Stimulated activated CD4-positive, alpha-beta T cell treated with anti-CD3 and anti-CD28 coated beads, Interleukin-1b, Interleukin-23, amount 100 ng/mL, for 24 hours (primary cell): ENCODE results near the gene MARVELD3.
"Not testable (repeated sequence)": the region's sequence is repeated elsewhere in the genome, so short reads cannot be mapped to it uniquely, and the experiment has no call there.

Experiments used
- DNase-seq, 4 experiments: peaks; one replicate each; pipeline ENCODE4 v3.0.0-alpha.2; 2020; ENCODE audit warnings: low read depth in 4 of 4, low spot score in 1 of 4

MARVELD3 gene

DNA sequence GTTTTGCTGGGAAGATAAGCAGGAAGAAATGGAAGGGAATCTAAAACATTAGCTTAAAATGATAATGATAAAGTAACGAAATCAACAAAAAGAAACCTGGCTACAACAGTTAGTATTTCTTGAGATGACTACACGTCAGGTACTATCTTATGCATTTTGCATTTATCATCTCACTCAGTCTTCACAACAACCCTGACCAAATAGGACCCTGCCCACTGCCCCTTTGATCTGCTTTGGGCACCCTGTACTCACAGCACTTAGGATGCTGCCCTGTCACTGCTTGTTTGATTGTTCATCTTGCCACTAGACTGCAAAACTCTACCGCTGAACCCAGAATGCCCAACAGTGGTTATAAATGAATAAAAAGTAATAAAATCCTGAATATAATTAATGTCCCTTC, 45.2 kb downstream of the MARVELD3 start:
- no peak for DNase-seq

DNA sequence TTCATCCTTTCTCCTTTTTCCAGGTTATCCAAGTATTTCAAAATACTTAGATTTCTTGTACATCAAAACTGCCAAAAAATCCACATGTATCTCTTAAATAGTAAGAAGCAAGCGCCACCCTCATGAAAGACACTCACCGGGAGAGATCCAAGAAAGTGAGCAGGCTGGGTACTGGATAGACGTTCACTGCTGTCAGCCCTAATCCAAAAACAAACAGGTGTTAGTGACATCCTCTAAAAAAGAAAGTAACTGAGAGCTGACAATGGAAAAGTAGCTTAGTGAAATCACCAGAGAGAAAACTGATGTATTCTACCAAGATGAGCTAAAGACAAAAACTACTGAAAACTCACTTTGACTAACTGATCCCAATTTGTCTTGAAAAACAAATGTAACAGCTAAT, 46.1 kb downstream of the MARVELD3 start:
- DNase-seq: no peak

DNA sequence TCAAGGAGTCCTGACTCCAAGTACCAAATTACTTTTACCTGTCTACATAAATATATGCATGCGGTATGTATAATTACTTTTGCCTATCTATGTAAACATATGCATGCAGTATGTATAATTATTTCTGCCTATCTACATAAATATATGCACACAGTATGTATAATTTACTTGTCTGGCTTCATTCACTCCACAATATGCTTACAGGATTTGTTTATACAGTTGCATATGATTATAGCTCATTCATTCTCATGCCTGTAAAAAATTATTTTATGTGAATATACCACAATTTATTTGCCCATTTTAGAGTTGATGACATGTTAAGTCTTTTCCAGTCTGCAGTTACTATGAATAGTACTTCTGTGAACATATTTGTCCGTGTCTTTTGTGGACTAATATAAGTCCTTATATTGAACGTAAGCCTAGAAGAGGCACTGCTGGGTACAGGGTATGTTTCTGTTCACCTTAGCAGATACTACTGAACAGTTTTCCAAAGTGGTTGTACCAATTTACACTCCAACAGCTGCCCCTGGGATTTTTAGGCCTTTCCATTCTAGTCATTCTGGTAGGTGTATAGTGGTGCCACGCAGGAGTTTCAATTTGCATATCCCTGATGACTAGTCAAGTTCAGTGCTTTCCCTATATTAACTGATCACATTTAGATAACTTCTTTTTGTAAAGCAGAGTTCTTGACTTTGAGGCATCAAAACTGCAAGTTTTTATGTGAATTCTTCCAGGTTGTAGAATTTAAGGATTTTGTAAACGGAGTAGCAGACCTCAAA, 47.0 kb downstream of the MARVELD3 start:
- DNase-seq: no peak

DNA sequence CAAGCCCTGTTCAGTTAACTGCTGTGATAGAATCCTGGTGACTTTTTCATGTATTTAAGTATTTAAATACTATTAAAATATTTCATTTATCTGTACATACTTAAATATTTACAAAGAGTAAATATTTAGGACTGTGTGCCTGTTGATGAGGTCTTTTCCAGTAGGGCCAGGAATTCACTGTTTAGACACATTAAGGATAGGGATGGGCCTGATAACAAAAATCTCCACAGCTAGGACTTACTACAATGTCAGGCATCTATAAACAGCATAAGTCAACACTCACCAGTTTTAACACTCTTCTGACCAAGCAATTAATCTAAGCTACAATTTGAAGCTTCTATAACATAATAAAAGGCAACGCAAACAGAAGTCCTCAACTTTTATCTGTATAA, 47.6 kb downstream of the MARVELD3 start:
- no peak for DNase-seq

DNA sequence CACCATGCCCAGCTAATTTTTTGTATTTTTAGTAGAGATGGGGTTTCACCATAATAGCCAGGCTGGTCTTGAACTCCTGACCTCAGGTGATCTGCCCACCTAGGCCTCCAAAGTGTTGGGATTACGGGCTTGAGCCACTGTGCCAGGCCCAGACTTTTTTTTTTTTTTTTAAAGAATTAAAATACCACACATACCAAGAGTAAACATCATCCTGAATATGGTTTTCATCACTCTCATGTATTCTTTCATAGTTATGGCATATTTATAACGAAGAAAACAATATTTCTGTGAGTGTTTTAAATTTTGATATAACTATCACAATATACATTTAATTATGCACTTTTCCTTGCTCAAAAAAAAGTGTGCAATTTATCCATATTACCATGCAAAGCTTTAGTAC, 48.2 kb downstream of the MARVELD3 start:
- DNase-seq: no peak

DNA sequence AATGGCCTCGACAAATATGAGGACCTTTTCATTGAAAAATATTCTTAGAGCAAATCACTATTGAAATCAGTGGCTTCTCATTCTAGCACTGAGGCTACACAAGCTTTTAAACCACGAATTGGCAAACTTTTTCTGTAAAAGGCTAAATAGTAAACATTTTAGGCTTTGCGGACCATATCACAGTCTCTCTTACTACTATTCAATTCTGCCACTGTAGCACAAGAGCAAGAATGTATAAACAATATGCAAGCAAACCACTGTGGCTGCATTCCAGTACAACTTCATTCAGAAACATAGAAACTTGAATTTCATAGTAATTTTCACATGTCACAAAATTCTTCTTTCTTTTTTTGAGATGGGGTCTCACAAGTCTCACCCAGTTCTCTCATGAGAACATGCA, 49.4 kb downstream of the MARVELD3 start:
- DNase-seq: no peak

DNA sequence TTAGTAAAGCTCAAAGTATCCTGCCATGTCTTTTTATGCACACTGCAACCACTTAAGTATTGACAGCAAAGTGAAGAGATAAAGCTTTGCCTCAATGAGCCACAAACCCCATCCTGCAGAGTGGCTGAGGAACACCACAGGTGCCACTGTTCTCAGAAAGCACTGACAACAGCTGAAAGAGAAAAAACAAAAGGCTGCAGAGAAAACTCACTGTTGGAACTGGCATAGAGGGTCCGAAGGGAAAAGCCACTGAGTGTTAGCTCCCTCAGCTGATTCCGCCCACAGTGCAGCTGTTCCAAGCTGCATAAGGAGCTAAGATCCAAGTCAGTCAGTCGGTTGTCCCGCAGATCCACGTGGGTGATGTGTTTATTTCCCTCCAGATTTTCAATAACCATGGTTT, 50.3 kb downstream of the MARVELD3 start:
- DNase-seq: no peak

DNA sequence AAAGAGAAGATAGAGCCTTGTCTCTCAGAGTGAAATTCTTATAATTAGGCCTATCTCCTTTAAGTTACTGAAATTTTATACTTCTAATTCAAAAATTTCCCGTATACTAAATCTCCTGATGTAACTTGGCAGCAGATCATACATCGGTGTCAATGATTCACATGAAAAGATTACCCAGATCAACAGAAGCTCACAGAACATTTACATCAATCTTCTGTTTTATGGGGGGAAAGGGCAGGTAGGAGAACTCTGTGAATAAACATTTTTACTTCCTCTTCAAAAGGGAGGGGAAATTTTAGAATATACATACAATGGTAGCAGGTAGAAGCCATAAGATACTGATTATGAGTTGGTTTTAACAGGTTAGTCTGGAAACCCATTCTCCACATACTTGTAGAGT, 55.4 kb downstream of the MARVELD3 start:
- no peak for DNase-seq

DNA sequence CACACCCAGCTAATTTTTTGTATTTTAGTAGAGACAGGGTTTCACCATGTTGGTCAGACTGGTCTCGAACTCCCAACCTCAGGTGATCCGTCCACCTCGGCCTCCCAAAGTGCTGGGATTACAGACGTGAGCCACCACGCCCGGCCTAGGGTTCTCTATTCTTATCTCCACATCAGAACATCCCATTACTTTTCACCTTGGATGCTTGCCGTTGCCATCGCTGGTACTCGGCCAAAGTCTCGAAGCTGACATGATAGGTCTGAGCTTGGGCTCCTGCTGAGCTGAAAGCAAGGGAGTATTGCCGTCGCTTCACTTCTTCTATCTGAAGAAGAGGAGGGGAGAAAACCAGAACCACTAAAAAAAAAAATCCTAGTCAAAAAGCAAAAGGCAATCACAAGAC, 58.3 kb downstream of the MARVELD3 start:
- DNase-seq: not testable (repeated sequence)
